HepG2 (cell line): ENCODE results near the gene CEP135. TPM values are rescaled to one million over a fixed set of nuclear protein-coding genes. Genes with fewer than 3 reads are reported as not detected.

Experiments
- HDAC2 ChIP-seq: sonication (generic); formaldehyde crosslinking; IDR thresholded peaks from 2 replicates; pipeline ENCODE4 v1.4.0; 2020; ENCODE audit warnings: missing genetic modification reagents
- RFX5 ChIP-seq: IDR thresholded peaks from 2 replicates; pipeline ENCODE4 v1.6.1; 2011; ENCODE audit warnings: low read depth, low read length, improper control_type of control experiment
- SMAD1 ChIP-seq: sonication (generic); formaldehyde crosslinking; IDR thresholded peaks from 2 replicates; pipeline ENCODE4 v1.4.0; 2020; ENCODE audit warnings: missing genetic modification reagents, low read depth, mild to moderate bottlenecking, borderline replicate concordance
- SRF ChIP-seq: IDR thresholded peaks from 2 replicates; pipeline ENCODE4 v1.6.1; 2011; ENCODE audit warnings: mild to moderate bottlenecking, low read depth, low read length, moderate library complexity
- TBL1XR1 ChIP-seq: fragments of 150-350 bp; IDR thresholded peaks from 2 replicates; pipeline ENCODE4 v1.6.1; 2014; ENCODE audit warnings: borderline replicate concordance, low read length; ENCODE audit not compliant: partially characterized antibody
- ZNF468 ChIP-seq: sonication (generic); formaldehyde crosslinking; IDR thresholded peaks from 2 replicates; pipeline ENCODE4 v1.8.0; 2022; ENCODE audit warnings: mild to moderate bottlenecking, moderate library complexity, missing genetic modification reagents
- ZNF841 ChIP-seq: sonication (generic); formaldehyde crosslinking; IDR thresholded peaks from 2 replicates; pipeline ENCODE4 v1.8.1; 2023; ENCODE audit warnings: missing genetic modification reagents, borderline replicate concordance
- polyA plus RNA-seq, 8 experiments: library from polyadenylated mRNA; depleted of rRNA in 3 of 8; stranded (reverse) in 7 of 8; unstranded in 1 of 8; fragments of >200 nt; fragmentation: Illumina TruSeq in 4 of 8; extraction: Trizol in 4 of 8; gene quantifications; 2 replicates each; pipeline versions ENCODE4 v1.2.1 to v1.2.3, GENCODE V29; 2011 to 2016; ENCODE audit warnings: low read depth in 4 of 8, missing spikeins in 1 of 8, mixed read lengths in 1 of 8; ENCODE audit not compliant: insufficient read depth in 1 of 8
- total RNA-seq, 5 experiments: library from RNA; depleted of rRNA; stranded (reverse); fragments of >200 nt; fragmentation: Illumina TruSeq; extraction: Trizol; gene quantifications; 2 replicates each; pipeline ENCODE4 v1.2.3, GENCODE V29; 2016; ENCODE audit warnings: low read depth in 1 of 5
- TF ChIP-seq, protein P1 (sequence below): sonication (generic); formaldehyde crosslinking; IDR thresholded peaks from 2 replicates; pipeline ENCODE4 v1.5.1; 2020; ENCODE audit warnings: mild to moderate bottlenecking, missing genetic modification reagents, borderline replicate concordance
- TF ChIP-seq, protein P2 (sequence below): sonication (generic); formaldehyde crosslinking; IDR thresholded peaks from 2 replicates; pipeline ENCODE4 v1.8.1; 2023; ENCODE audit warnings: mild to moderate bottlenecking, missing genetic modification reagents

The CEP135 gene
- total and polyA plus RNA-seq, 2 of the 13 experiments (the other 11 are each of a cell fraction or from before 2014, with no cell fraction given): 1.7 to 8.8 TPM

DNA sequence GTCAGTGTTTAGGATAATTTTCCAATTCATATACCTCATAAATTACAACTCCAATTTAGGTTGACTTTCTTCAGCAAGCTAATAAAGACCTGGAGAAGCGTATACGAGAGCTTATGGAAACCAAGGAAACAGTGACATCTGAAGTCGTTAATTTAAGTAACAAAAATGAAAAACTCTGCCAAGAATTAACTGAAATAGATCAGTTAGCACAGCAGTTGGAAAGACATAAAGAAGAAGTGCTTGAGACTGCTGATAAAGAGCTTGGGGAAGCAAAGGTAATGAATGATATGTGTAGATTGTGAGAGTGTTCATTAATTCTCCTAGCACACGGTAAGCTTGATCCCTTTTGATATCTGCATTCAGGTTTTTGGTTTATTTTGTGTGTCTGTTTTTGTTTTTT is 16.8 kb downstream of the CEP135 start (continued):
- TF ChIP-seq, protein P1, sequence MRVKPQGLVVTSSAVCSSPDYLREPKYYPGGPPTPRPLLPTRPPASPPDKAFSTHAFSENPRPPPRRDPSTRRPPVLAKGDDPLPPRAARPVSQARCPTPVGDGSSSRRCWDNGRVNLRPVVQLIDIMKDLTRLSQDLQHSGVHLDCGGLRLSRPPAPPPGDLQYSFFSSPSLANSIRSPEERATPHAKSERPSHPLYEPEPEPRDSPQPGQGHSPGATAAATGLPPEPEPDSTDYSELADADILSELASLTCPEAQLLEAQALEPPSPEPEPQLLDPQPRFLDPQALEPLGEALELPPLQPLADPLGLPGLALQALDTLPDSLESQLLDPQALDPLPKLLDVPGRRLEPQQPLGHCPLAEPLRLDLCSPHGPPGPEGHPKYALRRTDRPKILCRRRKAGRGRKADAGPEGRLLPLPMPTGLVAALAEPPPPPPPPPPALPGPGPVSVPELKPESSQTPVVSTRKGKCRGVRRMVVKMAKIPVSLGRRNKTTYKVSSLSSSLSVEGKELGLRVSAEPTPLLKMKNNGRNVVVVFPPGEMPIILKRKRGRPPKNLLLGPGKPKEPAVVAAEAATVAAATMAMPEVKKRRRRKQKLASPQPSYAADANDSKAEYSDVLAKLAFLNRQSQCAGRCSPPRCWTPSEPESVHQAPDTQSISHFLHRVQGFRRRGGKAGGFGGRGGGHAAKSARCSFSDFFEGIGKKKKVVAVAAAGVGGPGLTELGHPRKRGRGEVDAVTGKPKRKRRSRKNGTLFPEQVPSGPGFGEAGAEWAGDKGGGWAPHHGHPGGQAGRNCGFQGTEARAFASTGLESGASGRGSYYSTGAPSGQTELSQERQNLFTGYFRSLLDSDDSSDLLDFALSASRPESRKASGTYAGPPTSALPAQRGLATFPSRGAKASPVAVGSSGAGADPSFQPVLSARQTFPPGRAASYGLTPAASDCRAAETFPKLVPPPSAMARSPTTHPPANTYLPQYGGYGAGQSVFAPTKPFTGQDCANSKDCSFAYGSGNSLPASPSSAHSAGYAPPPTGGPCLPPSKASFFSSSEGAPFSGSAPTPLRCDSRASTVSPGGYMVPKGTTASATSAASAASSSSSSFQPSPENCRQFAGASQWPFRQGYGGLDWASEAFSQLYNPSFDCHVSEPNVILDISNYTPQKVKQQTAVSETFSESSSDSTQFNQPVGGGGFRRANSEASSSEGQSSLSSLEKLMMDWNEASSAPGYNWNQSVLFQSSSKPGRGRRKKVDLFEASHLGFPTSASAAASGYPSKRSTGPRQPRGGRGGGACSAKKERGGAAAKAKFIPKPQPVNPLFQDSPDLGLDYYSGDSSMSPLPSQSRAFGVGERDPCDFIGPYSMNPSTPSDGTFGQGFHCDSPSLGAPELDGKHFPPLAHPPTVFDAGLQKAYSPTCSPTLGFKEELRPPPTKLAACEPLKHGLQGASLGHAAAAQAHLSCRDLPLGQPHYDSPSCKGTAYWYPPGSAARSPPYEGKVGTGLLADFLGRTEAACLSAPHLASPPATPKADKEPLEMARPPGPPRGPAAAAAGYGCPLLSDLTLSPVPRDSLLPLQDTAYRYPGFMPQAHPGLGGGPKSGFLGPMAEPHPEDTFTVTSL (CRISPR knock-in tag): no peak
- TF ChIP-seq SMAD1 (CRISPR knock-in tag) (no peak), ZNF468 (CRISPR knock-in tag) (no peak), HDAC2 (CRISPR knock-in tag) (no peak), TBL1XR1 (no peak), ZNF841 (no peak), RFX5 (no peak), SRF (no peak)
- TF ChIP-seq, protein P2, sequence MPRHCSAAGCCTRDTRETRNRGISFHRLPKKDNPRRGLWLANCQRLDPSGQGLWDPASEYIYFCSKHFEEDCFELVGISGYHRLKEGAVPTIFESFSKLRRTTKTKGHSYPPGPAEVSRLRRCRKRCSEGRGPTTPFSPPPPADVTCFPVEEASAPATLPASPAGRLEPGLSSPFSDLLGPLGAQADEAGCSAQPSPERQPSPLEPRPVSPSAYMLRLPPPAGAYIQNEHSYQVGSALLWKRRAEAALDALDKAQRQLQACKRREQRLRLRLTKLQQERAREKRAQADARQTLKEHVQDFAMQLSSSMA: no peak
